Stimulated activated CD4-positive, alpha-beta T cell treated with anti-CD3 and anti-CD28 coated beads, Interleukin-15, amount 100 ng/mL, for 48 hours (primary cell): ENCODE measurements around the gene IQCM.
"Not testable (repeated sequence)": the region's sequence is repeated elsewhere in the genome, so short reads cannot be mapped to it uniquely, and the experiment has no call there.

Experiments used
- DNase-seq, 2 donors: peaks; one replicate each; pipeline ENCODE4 v3.0.0-alpha.2; 2020; ENCODE audit warnings: low read depth in 2 of 2

IQCM gene

DNA sequence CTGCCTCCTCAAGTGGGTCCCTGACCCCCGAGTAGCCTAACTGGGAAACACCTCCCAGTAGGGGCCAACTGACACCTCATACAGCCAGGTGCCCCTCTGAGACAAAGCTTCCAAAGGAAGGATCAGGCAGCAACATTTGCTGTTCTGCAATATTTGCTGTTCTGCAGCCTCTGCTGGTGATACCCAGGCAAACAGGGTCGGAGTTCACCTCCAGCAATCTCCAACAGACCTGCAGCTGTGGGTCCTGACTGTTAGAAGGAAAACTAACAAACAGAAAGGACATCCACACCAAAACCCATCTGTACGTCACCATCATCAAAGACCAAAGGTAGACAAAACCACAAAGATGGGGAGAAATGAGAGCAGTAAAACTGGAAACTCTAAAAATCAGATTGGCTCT, 347.0 kb downstream of the IQCM start:
- DNase-seq = not testable (repeated sequence)

DNA sequence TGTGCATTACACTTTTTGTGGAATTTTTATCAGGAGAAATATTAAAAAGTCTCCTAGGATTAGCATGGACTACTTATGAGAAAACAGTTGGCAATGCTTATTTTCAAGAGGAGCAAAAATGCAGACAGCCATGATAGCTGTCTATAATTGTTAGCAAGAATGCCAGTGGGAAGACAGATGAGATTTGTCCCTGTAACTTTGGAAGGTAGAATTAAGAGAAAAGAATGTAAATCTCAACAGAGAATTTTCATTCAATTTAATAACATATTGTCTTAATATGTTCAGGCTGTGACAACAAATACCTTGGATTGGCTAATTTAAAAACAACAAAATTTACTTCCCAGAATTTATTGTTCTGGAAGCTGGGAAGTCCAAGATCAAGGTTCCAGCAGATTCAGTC, 349.2 kb downstream of the IQCM start:
- no peak for DNase-seq

DNA sequence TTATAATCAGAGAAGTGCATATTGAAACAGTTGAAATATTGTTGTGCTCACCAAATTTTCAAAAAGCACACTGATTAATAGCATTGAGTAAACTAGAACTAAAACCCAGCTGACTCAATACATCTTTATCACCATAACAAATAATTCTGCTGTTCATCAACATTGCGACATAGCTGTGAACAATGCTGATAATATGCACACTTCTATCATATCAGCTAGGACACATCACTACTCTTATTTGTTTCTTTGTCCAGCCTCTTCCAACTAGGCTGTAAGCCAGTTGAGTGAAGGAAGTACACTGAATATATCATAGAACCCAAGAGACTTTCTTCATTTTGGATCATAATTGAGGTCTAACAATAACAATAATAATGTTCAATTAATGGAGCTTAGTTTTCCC, 349.7 kb downstream of the IQCM start:
- DNase-seq = no peak

DNA sequence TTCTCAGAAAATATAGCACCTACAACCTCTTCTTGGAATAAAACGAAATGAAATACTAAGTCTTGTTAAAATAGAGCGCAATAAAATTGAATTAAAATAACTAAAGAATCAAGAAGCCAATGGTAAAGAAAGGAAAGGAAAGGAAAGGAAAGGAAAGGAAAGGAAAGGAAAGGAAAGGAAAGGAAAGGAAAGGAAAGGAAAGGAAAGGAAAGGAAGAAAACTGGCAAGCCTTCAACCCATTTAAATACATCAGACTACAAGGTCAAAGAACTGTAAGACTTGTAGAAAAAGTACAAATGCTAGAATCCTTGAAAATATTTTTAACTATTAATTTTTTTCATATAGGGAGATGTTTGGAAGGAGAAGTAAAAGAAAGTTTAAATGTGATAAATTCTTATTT, 372.1 kb downstream of the IQCM start:
- no peak for DNase-seq

DNA sequence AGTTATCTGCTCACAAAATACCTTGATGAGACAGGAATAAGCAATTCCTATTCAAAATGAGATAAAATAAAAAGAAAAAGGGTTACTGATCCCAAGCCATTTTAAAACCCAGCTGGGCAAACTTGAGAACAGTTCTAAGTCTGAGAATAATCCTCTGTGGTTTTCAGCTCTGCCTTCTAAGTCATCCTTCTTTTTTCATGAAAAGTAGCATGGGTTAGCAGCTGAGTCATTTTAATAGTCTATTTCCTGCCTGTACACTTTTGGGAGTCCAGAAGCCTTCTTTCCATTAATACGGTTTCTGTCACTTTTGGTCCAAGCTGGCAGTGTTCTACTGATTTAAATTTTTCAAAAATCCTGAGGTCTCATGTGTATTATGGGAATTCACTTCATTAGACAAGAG, 374.3 kb downstream of the IQCM start:
- DNase-seq = no peak

DNA sequence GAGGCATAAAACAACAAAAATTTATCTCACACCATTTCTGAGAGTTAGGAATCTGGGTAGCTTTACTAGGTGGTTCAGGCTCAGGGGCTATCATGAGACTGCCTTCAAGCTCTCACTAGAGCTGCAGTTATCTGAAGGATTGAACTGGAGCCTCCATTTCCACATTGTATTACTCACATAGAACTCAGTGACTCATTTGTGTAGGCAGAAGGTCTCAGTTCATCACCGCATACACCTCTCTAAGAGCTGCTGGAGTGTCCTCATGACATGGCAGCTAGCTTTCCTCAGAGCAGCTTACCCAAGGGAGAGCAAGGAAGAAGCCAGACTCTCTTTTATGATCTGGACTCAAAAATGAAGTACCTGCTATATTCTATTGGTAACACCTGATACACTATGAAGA, 389.2 kb downstream of the IQCM start:
- no peak for DNase-seq

DNA sequence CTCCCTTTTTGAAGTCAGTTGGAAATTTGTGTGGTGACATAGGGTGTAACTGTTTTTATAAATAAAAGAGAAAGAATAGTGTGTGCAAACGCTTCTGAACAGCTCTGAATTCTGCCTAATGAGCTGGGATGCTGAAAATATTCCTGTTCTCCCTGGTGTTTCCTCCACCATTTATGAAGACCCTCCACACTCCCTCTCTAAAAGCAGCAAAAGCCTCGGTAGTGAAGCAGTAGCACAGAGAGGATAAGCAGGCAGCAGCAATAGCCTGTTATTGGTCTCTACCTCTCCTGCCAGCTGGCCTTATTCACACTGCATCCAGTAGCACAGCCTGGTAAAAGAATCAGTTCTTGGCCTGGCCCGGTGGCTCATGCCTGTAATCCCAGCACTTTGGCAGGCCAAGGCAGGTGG, 406.1 kb downstream of the IQCM start:
- no peak for DNase-seq

DNA sequence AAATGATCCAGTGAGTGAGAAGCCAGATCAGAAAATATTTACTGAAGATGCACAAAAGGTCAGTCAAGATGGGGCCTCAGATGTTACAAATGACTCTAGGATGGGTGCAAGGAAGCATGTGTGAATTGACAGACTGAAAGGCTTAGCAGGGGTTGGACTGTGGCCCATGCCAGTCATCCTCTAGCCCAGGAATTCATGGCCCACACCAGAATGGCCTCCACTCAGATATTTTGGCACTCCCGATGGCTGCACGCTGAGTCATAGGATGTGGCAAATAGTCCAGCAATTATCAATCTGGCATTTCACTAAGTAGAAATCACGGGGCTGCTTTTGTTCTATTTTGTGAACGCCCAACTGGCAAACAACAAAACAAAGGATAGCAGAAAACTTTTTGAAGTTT, 406.5 kb downstream of the IQCM start:
- no peak for DNase-seq

DNA sequence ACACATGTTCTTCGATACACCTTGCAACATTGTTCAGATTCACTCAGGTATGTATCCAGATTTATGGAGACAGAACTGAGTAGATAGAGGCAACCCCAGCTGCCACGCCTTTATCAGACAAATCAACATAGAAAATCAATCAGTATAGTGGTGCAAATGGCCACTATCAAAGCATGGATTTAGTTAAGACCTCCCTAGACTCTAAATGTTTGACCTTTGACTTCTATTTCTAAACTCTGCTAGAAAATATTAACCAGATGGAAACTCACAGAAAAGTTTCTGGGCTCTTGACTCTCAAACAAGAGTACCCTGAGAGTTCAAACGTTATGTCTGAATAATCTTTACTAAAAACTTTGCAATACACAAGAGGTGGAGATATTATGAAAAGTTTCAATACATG, 411.5 kb downstream of the IQCM start:
- DNase-seq = no peak

DNA sequence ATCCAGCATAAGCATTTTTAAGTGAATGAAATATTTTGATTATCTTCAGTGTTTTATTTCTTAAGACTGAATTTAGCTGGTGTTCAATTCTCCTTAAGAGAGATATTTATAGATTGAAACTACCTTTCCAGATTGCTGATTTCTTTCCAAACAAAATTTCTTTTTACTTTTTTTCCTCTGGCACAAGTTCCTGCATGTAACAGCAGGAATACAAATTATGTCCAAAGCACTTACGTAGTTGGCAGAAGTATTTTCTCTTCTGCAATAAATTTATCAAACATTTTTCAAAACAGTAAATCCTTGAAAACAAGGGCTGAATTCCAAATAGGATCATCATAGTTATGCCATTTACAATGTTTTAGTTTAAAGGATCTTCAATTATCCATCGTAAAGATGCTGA, 412.6 kb downstream of the IQCM start:
- no peak for DNase-seq

DNA sequence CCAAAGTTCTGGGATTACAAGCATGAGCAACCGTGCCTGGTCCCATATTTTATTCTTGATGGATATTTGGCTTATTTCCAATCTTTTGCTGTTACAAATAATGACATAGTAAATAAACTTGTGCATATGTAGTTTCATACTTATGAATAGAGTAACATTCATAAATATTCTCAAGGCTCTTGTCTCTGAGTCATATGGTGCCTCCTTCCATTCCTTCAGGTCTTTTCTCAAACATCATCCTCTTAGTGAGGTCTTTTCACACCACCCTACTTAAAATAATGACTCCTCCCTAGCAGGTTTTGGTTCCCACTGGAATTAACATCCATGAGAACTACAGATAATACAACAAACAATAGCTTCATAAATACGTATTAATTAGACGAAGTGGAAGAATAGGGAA, 416.6 kb downstream of the IQCM start:
- no peak for DNase-seq

DNA sequence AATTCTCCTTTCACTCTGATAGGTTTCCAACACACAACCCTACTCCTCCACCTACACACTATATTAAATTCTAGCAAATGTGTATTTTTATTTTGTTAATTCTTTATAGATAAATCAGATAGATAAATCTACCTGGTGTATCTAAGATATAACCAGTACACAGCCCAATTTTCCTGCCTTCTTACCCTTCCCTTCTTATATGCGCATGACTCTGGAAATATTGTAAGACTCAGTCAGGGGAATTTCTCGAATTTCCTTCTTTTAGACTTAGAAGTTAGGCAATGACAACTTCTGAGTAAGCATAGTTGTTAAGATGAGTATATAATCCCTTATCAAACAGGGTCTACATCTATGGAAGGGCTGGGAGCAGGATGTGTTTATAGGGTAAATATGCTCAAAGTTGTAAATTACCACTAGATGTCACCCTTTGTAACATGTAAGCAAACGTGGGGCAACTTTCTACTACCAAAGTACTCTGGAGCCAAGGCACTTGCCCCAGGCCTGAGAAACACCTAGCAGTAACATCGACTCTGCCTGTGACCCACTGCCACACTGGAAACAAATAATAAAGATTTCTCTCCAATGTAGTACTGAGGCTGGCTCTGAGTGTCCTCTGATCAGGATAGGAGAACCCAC, 444.7 kb downstream of the IQCM start:
- no peak for DNase-seq

DNA sequence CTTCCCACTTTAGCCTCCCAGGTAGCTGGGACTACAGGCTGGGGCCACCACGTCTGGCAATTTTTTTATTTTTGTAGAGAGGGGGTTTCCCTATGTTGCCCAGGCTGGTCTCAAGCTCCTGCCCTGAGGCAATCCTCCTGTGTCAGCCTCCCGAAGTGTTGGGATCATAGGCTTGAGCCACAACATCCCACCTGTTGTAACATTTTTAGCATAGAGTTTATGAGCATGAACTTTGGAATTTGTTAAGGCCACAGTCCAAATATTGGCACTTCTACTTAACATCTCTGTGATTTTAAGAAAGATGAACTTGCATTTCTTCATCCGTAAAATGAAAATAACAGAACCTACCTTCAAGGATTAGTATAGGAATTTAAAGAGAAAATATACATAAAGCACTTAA, 445.6 kb downstream of the IQCM start:
- DNase-seq = no peak

DNA sequence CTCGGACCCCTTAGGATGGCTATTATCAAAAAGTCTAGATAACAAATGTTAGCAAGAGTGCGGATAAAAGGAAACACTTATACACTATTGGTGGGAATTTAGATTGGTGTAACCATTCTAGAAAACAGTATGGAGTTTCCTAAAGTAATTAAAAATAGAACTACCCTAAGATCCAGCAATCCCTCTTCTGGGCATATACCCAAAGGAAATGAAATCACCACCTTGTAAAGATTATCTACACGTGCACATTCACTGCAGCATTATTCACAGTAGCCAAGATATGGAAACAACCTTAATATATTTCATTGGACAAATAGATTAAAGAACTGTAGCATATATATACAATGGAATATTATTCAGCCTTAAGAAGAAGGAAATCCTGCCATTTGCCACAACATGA, 462.4 kb downstream of the IQCM start:
- DNase-seq = no peak

DNA sequence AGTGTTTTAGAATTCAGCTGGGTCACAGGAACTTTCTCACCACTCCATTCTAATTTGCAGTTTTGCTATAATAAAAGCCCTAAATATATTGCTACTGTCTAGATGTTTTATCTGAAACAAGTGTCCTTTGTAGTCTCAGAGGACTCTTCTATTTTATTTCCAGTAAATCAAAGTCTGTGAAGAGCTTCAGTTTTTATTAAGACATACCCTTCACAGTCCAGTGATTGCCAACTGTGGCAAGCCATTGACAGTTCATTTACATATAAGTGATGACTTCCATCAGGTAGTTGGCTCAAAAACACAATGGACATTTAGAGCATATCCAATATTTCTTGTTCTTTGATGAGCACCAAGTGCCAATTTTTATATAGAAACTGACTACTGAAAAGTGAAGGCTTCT, 466.1 kb downstream of the IQCM start:
- DNase-seq = no peak

DNA sequence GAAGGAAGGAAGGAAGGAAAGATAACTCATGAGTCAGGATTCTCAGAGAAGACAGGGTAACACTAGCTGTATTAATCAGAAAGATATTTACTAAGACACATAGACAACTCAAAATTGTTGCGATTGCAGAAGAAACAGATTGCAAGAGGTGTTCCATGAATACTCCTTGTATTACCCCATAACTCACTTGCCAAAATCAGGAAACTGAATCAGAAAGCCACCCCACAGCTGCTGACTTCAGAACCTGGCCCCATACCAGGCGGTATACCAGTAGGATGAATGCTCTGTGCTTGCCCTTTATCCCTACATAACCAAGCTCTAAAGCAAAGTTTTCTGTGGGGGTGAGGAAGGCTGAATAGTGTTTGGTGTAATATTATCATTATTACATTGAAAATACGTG, 468.5 kb downstream of the IQCM start:
- no peak for DNase-seq

DNA sequence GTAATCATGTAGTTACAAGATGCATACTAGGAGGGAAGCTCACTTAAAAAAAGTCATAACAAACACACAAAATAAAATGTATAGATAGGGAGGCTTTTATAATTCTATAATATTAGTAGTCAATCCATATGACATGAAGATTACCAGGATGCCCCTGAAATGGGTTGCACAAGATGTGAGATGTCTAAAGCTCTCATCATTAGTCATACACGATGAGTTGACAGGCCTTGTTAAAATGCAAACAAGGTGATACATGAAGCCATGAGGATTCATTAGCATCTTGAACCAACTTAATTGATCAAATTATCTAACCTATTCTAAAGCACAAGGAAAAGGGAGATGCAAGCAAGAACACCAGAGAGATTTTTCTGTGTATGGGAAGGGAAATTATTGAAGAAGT, 470.2 kb downstream of the IQCM start:
- DNase-seq = no peak

DNA sequence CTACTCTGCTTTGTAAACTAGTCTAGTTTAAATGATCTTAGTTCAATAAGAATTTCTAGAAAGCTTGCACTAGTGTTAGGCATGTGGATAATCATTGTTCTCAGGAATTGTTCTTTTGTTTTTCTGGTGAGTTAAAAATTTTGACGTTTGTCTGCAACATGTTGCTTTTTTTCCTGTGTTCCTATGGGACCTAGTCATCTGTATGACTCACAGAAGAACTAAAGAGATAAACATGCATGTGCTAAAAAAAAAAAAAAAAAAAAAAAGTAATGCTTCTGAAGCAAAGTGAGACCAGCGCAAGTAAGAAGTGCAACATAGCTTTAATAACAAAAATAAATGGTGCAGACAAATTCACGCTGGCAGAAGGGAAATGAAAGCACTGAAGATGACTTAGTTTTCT, 471.2 kb downstream of the IQCM start:
- DNase-seq = no peak

DNA sequence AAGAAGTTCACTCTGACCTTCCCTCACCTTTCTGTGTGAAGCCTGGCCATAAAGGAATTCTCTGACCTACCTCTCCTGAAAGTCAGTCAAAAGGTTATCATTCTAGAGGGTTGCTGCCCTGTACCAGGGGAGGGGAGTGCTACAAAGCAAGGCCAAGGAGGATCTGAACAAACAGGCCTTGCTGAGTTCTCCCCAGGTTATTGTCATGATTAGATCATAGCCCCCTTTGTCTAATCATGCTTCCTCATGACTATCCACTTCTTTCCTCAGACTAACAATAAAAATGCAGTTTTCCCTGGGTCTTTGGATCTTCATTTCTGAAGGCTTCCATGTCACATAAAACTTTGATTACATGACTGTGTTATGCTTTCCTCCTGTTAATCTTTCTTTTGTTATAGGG, 472.0 kb downstream of the IQCM start:
- no peak for DNase-seq

DNA sequence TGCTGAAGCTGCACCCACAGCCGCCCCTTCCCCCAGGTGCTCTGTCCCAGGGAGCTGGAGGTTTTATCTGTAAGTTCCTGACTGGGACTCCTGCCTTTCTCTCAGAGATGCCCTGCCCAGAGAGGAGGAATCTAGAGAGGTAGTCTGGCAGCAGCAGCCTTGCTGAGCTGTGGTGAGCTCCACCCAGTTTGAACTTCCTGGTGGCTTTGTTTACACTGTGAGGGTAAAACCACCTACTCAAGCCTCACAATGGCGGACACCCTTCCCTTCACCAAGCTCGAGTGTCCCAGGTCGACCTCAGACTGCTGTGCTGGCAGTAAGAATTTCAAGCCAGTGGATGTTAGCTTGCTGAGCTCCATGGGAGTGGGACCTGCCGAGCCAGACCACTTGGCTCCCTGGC, 474.5 kb downstream of the IQCM start:
- DNase-seq = not testable (repeated sequence)

DNA sequence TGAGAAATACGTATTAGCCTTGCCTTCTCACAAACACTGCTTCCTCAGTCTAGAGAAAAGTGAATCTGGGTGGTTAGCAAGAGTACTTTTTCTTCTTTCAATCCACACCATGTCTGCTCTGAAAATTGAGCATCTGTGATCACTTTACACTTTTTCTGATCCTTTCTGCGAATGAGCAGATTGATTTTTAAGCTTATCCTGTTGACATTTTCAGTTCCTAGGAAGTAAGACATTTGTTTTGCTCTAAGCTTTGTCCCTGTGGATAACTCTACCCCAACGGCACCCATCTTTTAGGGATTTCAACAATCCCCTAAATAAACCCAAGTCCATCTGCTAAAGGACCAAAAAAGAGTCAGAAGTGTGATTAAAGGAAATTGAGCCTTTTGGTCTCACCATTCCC, 487.5 kb downstream of the IQCM start:
- DNase-seq = no peak

DNA sequence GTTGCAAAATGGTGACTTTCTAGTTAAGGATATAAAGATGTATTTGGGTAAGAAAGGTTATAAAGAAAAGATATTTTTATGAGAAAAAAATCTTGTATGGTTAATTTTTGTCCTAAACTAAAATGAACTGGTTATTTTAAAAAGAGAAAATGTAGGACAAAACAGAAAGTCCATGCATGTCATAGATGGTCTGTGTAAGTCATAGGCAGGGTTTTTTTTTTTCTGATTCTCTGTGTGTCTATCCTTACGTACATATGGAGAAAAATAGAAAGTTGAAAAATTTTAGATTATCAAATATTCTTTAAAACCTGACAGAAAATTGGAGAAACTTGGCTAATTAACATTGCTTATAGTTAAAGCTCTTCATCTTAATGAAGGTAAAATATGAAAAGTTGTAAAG, 493.4 kb downstream of the IQCM start:
- DNase-seq = no peak

DNA sequence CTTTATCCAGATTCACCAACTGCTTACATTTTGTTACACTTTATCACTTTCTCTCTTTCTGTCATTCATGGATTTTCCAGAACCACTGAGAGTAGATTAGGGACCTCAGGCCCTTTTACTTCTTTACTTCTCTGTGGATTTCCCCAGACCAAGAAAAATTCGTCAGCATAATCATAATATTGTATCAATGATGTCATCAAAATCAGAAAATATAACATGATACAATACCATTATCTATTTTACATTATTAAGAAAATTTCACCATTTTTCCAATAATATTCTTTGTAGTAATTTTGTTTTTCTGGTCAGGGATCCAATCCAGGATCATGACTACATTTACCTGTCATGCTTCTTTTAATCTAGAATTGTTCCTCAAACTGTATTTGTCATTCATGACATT, 494.2 kb downstream of the IQCM start:
- DNase-seq = no peak

DNA sequence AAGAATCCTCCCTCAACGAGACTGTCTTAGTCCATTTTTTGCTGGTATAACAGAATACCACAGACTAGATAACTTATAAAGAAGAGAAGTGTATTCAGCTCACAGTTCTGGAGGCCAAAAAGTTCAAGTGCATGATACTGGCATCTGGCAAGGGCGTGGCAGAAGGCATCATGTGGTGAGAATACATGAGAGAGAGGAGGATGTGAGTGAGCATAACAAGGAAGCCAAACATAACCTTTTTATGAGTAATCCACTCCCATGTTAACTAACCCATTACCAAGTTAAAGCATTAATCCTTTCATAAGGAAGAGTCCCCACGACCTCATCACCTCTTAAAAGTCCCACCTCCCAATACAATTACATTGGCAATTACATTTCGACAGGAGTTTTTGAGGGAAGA, 504.6 kb downstream of the IQCM start:
- no peak for DNase-seq

DNA sequence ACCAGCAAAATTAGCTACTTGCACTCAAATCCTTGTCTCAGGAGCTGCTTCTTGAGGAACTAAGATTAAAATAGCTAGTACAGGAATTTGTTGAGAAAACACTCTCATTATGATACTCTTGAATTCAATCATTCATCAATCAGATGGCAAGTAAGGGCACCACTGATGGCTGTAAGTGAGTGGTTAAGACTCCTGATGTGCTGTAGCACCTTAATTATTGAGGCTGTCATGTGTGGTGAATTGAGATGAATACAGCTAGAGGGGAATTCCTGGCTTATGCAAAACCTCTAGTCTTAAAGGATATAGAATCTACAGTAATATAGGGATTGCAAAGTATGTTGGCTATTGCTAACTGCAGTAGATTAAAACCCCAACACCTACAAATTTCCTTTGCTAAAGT, 509.1 kb downstream of the IQCM start:
- DNase-seq = no peak
